ENCODE data around the gene OMA1.

- TF ChIP-seq, protein P1, sequence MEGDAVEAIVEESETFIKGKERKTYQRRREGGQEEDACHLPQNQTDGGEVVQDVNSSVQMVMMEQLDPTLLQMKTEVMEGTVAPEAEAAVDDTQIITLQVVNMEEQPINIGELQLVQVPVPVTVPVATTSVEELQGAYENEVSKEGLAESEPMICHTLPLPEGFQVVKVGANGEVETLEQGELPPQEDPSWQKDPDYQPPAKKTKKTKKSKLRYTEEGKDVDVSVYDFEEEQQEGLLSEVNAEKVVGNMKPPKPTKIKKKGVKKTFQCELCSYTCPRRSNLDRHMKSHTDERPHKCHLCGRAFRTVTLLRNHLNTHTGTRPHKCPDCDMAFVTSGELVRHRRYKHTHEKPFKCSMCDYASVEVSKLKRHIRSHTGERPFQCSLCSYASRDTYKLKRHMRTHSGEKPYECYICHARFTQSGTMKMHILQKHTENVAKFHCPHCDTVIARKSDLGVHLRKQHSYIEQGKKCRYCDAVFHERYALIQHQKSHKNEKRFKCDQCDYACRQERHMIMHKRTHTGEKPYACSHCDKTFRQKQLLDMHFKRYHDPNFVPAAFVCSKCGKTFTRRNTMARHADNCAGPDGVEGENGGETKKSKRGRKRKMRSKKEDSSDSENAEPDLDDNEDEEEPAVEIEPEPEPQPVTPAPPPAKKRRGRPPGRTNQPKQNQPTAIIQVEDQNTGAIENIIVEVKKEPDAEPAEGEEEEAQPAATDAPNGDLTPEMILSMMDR (IDR thresholded peaks at IDR 0.05; ENCODE audit: low read length): no peak
- TF ChIP-seq EZH2 (IDR thresholded peaks at IDR 0.05; ENCODE audit: borderline replicate concordance, low read length): no peak
These were observed 100.2 kb downstream of the OMA1 start for GRCh38 chr1:58446368-58446767.
